ENCODE results near the gene DIPK1C.

- TF ChIP-seq CTCF (IDR thresholded peaks at IDR 0.05; ENCODE audit: insufficient read depth, low read length) (no peak), REST (IDR thresholded peaks at IDR 0.05; ENCODE audit: insufficient replicate concordance, low read depth) (no peak), SPI1 (IDR thresholded peaks at IDR 0.05; ENCODE audit: borderline replicate concordance, low read depth) (no peak), POLR2AphosphoS5 (IDR thresholded peaks at IDR 0.05; ENCODE audit: low read depth) (no peak)
Measured at GRCh38 chr18:74455386-74455785, 1.7 kb downstream of the DIPK1C start.

Data from HL-60 (cell line).